NCI-H2107 (cell line): ENCODE data around the gene APAF1.
"Not testable (repeated sequence)": the region's sequence is repeated elsewhere in the genome, so short reads cannot be mapped to it uniquely, and the experiment has no call there.

Experiments
- DNase-seq: peaks from one replicate; lab custom pipeline; 2025; lab: John Stamatoyannopoulos, UW

APAF1 gene

GRCh38 chr12:98644712-98645571 lies at the start of gene APAF1, which contains the start of gene IKBIP:
Gene APAF1, plus strand, starts transcription at chr12:98645290. Its CDS starts 3,070 bp downstream, at chr12:98648360.
Gene IKBIP, minus strand, starts transcription at chr12:98644788. Its CDS starts 87 bp downstream, at chr12:98644701.
- peak; percentile 93 for DNase-seq

GRCh38 chr12:98597313-98597712 lies 47.8 kb upstream of the APAF1 start:
- not testable (repeated sequence) for DNase-seq

- DNase-seq, result no peak
These were observed 43.2 kb upstream of the APAF1 start for GRCh38 chr12:98601924-98602323.

- DNase-seq, result no peak
These were observed 38.6 kb upstream of the APAF1 start for GRCh38 chr12:98606359-98606988.

GRCh38 chr12:98610596-98610995 lies 34.5 kb upstream of the APAF1 start:
- DNase-seq, result no peak

- no peak for DNase-seq
These were observed 32.3 kb upstream of the APAF1 start for GRCh38 chr12:98612696-98613334.

GRCh38 chr12:98618952-98619351 lies 26.1 kb upstream of the APAF1 start:
- no peak for DNase-seq

- peak; percentile 74 for DNase-seq
These were observed 9.3 kb upstream of the APAF1 start for GRCh38 chr12:98635657-98636323.

GRCh38 chr12:98637068-98637467 lies 8.0 kb upstream of the APAF1 start:
- DNase-seq, result no peak

- no peak for DNase-seq
These were observed 7.1 kb upstream of the APAF1 start for GRCh38 chr12:98638009-98638408.

- no peak for DNase-seq
These were observed 5.6 kb upstream of the APAF1 start for GRCh38 chr12:98639491-98639890.

GRCh38 chr12:98642801-98643200 lies 2.3 kb upstream of the APAF1 start:
- not testable (repeated sequence) for DNase-seq

- DNase-seq, result no peak
These were observed 718 bp upstream of the APAF1 start for GRCh38 chr12:98644433-98644711.

GRCh38 chr12:98645572-98646067 lies 530 bp downstream of the APAF1 start:
- DNase-seq, result no peak

- no peak for DNase-seq
These were observed 1.4 kb downstream of the APAF1 start for GRCh38 chr12:98646294-98647090.

- DNase-seq, result no peak
These were observed 6.2 kb downstream of the APAF1 start for GRCh38 chr12:98651328-98651727.

GRCh38 chr12:98653866-98654493 lies 8.9 kb downstream of the APAF1 start:
- DNase-seq, result peak; percentile 30

- no peak for DNase-seq
These were observed 11.4 kb downstream of the APAF1 start for GRCh38 chr12:98656289-98657101.

GRCh38 chr12:98660521-98660920 lies 15.4 kb downstream of the APAF1 start:
- DNase-seq, result no peak

- no peak for DNase-seq
These were observed 24.7 kb downstream of the APAF1 start for GRCh38 chr12:98669751-98670150.
